HS-27A (cell line): ENCODE measurements around the gene FGF2.
A peak's percentile ranks its signal among the peaks of the same experiment; 100 is the strongest.

ENCODE experiments used
- DNase-seq: peaks from one replicate; pipeline ENCODE4 v3.0.0-alpha.2; 2012; ENCODE audit warnings: low read depth, missing footprints

Gene FGF2

GRCh38 chr4:122894827-122895226 is 68.2 kb downstream of the FGF2 start:
- no peak for DNase-seq

GRCh38 chr4:122895336-122895995 is 68.8 kb downstream of the FGF2 start:
- no peak for DNase-seq

- DNase-seq, result no peak
Measured at GRCh38 chr4:122896270-122896669, 69.6 kb downstream of the FGF2 start.

GRCh38 chr4:122898370-122899150 is 71.9 kb downstream of the FGF2 start:
- peak; percentile 74 for DNase-seq

GRCh38 chr4:122899682-122900081 is 73.1 kb downstream of the FGF2 start:
- no peak for DNase-seq

- DNase-seq, result no peak
Measured at GRCh38 chr4:122900314-122900713, 73.7 kb downstream of the FGF2 start.

- no peak for DNase-seq
Measured at GRCh38 chr4:122901247-122902010, 74.8 kb downstream of the FGF2 start.

GRCh38 chr4:122903766-122904288 is 77.2 kb downstream of the FGF2 start:
- DNase-seq, result no peak

- DNase-seq, result no peak
Measured at GRCh38 chr4:122906859-122907305, 80.3 kb downstream of the FGF2 start.

GRCh38 chr4:122908223-122908622 is 81.6 kb downstream of the FGF2 start:
- DNase-seq, result no peak

- no peak for DNase-seq
Measured at GRCh38 chr4:122909683-122910082, 83.1 kb downstream of the FGF2 start.

GRCh38 chr4:122911588-122911987 is 85.0 kb downstream of the FGF2 start:
- no peak for DNase-seq

GRCh38 chr4:122912810-122913575 is 86.4 kb downstream of the FGF2 start:
- DNase-seq, result no peak

GRCh38 chr4:122914292-122914904 is 87.8 kb downstream of the FGF2 start:
- DNase-seq, result peak; percentile 46

GRCh38 chr4:122914938-122915337 is 88.3 kb downstream of the FGF2 start:
- no peak for DNase-seq

GRCh38 chr4:122917731-122918130 is 91.1 kb downstream of the FGF2 start:
- no peak for DNase-seq

GRCh38 chr4:122920473-122920872 is 93.8 kb downstream of the FGF2 start:
- DNase-seq, result no peak

GRCh38 chr4:122921300-122921699 is 94.7 kb downstream of the FGF2 start:
- DNase-seq, result no peak

- DNase-seq, result peak; percentile 41
Measured at GRCh38 chr4:122921971-122922876, 95.6 kb downstream of the FGF2 start, which contains the start of gene NUDT6. Gene NUDT6, minus strand, starts transcription at chr4:122922597. Its CDS starts 25 bp downstream, at chr4:122922572.

- peak; percentile 53 for DNase-seq
Measured at GRCh38 chr4:122922877-122923511, 96.4 kb downstream of the FGF2 start.
